WTC11 (cell line): ENCODE results near the gene ZFAND6. TPM values are rescaled to one million over a fixed set of nuclear protein-coding genes. Genes with fewer than 3 reads are reported as not detected.

ENCODE experiments used
- ATAC-seq: fragments of 200-7000 bp; cut with Tn5 transposase; 2 replicates; pipeline ENCODE4 v1.10.0; 2021; ENCODE audit warnings: mild to moderate bottlenecking, moderate library complexity
- CTCF ChIA-PET: fragments of 300-600 bp; sonication (Branson Sonifier 250); formaldehyde crosslinking; loops from one replicate; lab custom pipeline; 2021; ENCODE audit warnings: antibody characterized with exemption; lab: Charles Lee
- POLR2A ChIA-PET: fragments of 350-600 bp; sonication (Branson Sonifier 250); formaldehyde crosslinking; loops from one replicate; lab custom pipeline; 2021; ENCODE audit warnings: antibody characterized with exemption; lab: Charles Lee
- DNase-seq: peaks from one replicate; pipeline ENCODE4 v3.0.0; 2021; ENCODE audit warnings: low spot score
- H3K27ac Mint-ChIP-seq: 2 replicates; pipeline ENCODE4 v1.8.0; 2021; ENCODE audit warnings: mixed read lengths
- H3K27me3 Mint-ChIP-seq: 2 replicates; pipeline ENCODE4 v1.8.0; 2021; ENCODE audit warnings: low read depth, mild to moderate bottlenecking, moderate library complexity, mixed read lengths
- H3K36me3 Mint-ChIP-seq: 2 replicates; pipeline ENCODE4 v1.8.0; 2021; ENCODE audit warnings: mixed read lengths
- H3K4me1 Mint-ChIP-seq: 2 replicates; pipeline ENCODE4 v1.8.0; 2022; ENCODE audit warnings: mixed read lengths
- H3K4me3 Mint-ChIP-seq: 2 replicates; pipeline ENCODE4 v1.8.0; 2021; ENCODE audit warnings: mild to moderate bottlenecking, moderate library complexity, mixed read lengths
- H3K9me3 Mint-ChIP-seq: 2 replicates; pipeline ENCODE4 v1.8.0; 2021; ENCODE audit warnings: mixed read lengths
- AR ChIP-seq: fragments of 250-450 bp; sonication (Bioruptor Pico); IDR thresholded peaks from 2 replicates; pipeline ENCODE4 v1.9.0; 2021; ENCODE audit warnings: mild to moderate bottlenecking
- ARID4B ChIP-seq: sonication (generic); formaldehyde crosslinking; IDR thresholded peaks from 2 replicates; pipeline ENCODE4 v1.8.0; 2023; ENCODE audit warnings: missing genetic modification reagents, mild to moderate bottlenecking, borderline replicate concordance
- ATF6 ChIP-seq: sonication (generic); formaldehyde crosslinking; IDR thresholded peaks from 2 replicates; pipeline ENCODE4 v1.8.1; 2023; ENCODE audit warnings: mild to moderate bottlenecking, missing genetic modification reagents
- CDX4 ChIP-seq: fragments of 250-450 bp; sonication (Bioruptor Pico); IDR thresholded peaks from 2 replicates; pipeline ENCODE4 v1.9.0; 2021; ENCODE audit warnings: moderate library complexity, mild to moderate bottlenecking, inconsistent platforms, borderline replicate concordance
- CREB1 ChIP-seq: sonication (generic); formaldehyde crosslinking; IDR thresholded peaks from 2 replicates; pipeline ENCODE4 v1.8.0; 2023; ENCODE audit warnings: mild to moderate bottlenecking, missing genetic modification reagents
- E2F1 ChIP-seq: sonication (generic); formaldehyde crosslinking; IDR thresholded peaks from 2 replicates; pipeline ENCODE4 v1.8.0; 2022; ENCODE audit warnings: mild to moderate bottlenecking, missing genetic modification reagents
- EMX1 ChIP-seq: fragments of 250-450 bp; sonication (Bioruptor Pico); IDR thresholded peaks from 2 replicates; pipeline ENCODE4 v1.8.0; 2021; ENCODE audit warnings: mild to moderate bottlenecking
- ERG ChIP-seq: fragments of 250-450 bp; sonication (Bioruptor Pico); IDR thresholded peaks from 2 replicates; pipeline ENCODE4 v1.8.0; 2021; ENCODE audit warnings: mild to moderate bottlenecking
- GABPB1 ChIP-seq: sonication (generic); formaldehyde crosslinking; IDR thresholded peaks from 2 replicates; pipeline ENCODE4 v1.8.1; 2023; ENCODE audit warnings: mild to moderate bottlenecking, missing genetic modification reagents
- GTF2I ChIP-seq: fragments of 250-450 bp; sonication (Bioruptor Pico); conservative IDR thresholded peaks from 2 replicates; pipeline ENCODE4 v1.4.0; 2021; ENCODE audit warnings: mild to moderate bottlenecking
- HMGXB4 ChIP-seq: sonication (generic); formaldehyde crosslinking; IDR thresholded peaks from 2 replicates; pipeline ENCODE4 v1.8.1; 2023; ENCODE audit warnings: mild to moderate bottlenecking, moderate library complexity, missing genetic modification reagents
- NFYB ChIP-seq: sonication (generic); formaldehyde crosslinking; conservative IDR thresholded peaks from 2 replicates; pipeline ENCODE4 v1.8.0; 2022; ENCODE audit warnings: low read depth, missing genetic modification reagents
- NR3C1 ChIP-seq: sonication (generic); formaldehyde crosslinking; conservative IDR thresholded peaks from 2 replicates; pipeline ENCODE4 v1.8.1; 2023; ENCODE audit warnings: low read depth, mild to moderate bottlenecking, missing genetic modification reagents
- SMAD3 ChIP-seq: sonication (generic); formaldehyde crosslinking; IDR thresholded peaks from 2 replicates; pipeline ENCODE4 v1.8.0; 2022; ENCODE audit warnings: missing genetic modification reagents, mild to moderate bottlenecking, borderline replicate concordance
- USF2 ChIP-seq: sonication (generic); formaldehyde crosslinking; IDR thresholded peaks from 2 replicates; pipeline ENCODE4 v1.8.1; 2023; ENCODE audit warnings: mild to moderate bottlenecking, missing genetic modification reagents, moderate library complexity
- ZMAT4 ChIP-seq: fragments of 250-450 bp; sonication (Bioruptor Pico); IDR thresholded peaks from 2 replicates; pipeline ENCODE4 v1.9.0; 2021; ENCODE audit warnings: mild to moderate bottlenecking
- ZNF423 ChIP-seq: fragments of 250-450 bp; sonication (Bioruptor Pico); IDR thresholded peaks from 2 replicates; pipeline ENCODE4 v2.1.2; 2022; ENCODE audit warnings: mild to moderate bottlenecking, moderate library complexity
- total RNA-seq: library from RNA; stranded (reverse); gene quantifications from 3 replicates; pipeline ENCODE4 v1.2.3, GENCODE V29; 2021

Gene ZFAND6
- total RNA-seq, 1 experiment from 2014 or later, result 114 TPM

- no peak overlapping the region; the same call in 1 of the 2 replicates for H3K27ac Mint-ChIP-seq
- H3K4me1 Mint-ChIP-seq, result peaks cover 9% of the 10 kb centered on the region
- no peak for ATAC-seq
- H3K36me3 Mint-ChIP-seq, result peaks cover 2% of the 10 kb centered on the region; the same call in 1 of the 2 replicates
- ChIA-PET CTCF (no interaction called here), POLR2A (no interaction called here)
- H3K27me3 Mint-ChIP-seq, result no peaks in the 10 kb centered on the region
- no peak for DNase-seq
- H3K9me3 Mint-ChIP-seq, result no peaks in the 10 kb centered on the region
- TF ChIP-seq EMX1 (CRISPR knock-in tag), result no peak
- TF ChIP-seq SMAD3 (CRISPR knock-in tag), result no peak
- TF ChIP-seq GABPB1, result no peak
- no peak for TF ChIP-seq CREB1 (CRISPR knock-in tag)
- no peak for TF ChIP-seq USF2 (CRISPR knock-in tag)
- TF ChIP-seq GTF2I, result no peak
- TF ChIP-seq ZNF423 (CRISPR knock-in tag), result no peak
- no peak for TF ChIP-seq ZMAT4
- TF ChIP-seq AR (CRISPR knock-in tag), result no peak
- no peak for TF ChIP-seq ERG (CRISPR knock-in tag)
- H3K4me3 Mint-ChIP-seq, result no peak overlapping the region
Observed at GRCh38 chr15:80100247-80100646, 40.8 kb downstream of the ZFAND6 start.

- Mint-ChIP-seq H3K9me3 (no peaks in the 10 kb centered on the region), H3K36me3 (peaks cover 2% of the 10 kb centered on the region; the same call in 1 of the 2 replicates), H3K27ac (no peak overlapping the region), H3K4me1 (peaks cover 24% of the 10 kb centered on the region), H3K4me3 (no peak overlapping the region), H3K27me3 (no peaks in the 10 kb centered on the region)
- POLR2A ChIA-PET, result no interaction called here
- CTCF ChIA-PET, result no interaction called here
- ATAC-seq (no peak), DNase-seq (no peak)
- no peak for TF ChIP-seq ATF6 (CRISPR knock-in tag)
- no peak for TF ChIP-seq NR3C1
- TF ChIP-seq CDX4 (CRISPR knock-in tag), result no peak
- no peak for TF ChIP-seq E2F1 (CRISPR knock-in tag)
- TF ChIP-seq USF2 (CRISPR knock-in tag), result no peak
- TF ChIP-seq NFYB (CRISPR knock-in tag), result no peak
- no peak for TF ChIP-seq ARID4B (CRISPR knock-in tag)
- TF ChIP-seq HMGXB4 (CRISPR knock-in tag), result no peak
- TF ChIP-seq ZMAT4, result no peak
Observed at GRCh38 chr15:80105193-80105592, 45.7 kb downstream of the ZFAND6 start.
